B cell (primary cell): ENCODE results near the gene EIF1AD. TPM values are rescaled to one million over a fixed set of nuclear protein-coding genes. Genes with fewer than 3 reads are reported as not detected.
A peak's percentile ranks its signal among the peaks of the same experiment; 100 is the strongest.

Experiments
- ATAC-seq: fragments of 200-7000 bp; cut with Tn5 transposase; one replicate; pipeline ENCODE4 v1.10.0; 2021; ENCODE audit warnings: low read depth, mild to moderate bottlenecking, moderate number of reproducible peaks, moderate library complexity
- CTCF ChIA-PET: fragments of 350-600 bp; sonication (Branson Sonifier 250); formaldehyde crosslinking; loops from one replicate; lab custom pipeline; 2021; ENCODE audit warnings: antibody characterized with exemption, inconsistent platforms; lab: Charles Lee
- POLR2A ChIA-PET: fragments of 350-600 bp; sonication (Branson Sonifier 250); formaldehyde crosslinking; loops from one replicate; lab custom pipeline; 2021; ENCODE audit warnings: antibody characterized with exemption; lab: Charles Lee
- DNase-seq: peaks from one replicate; pipeline ENCODE4 v3.0.0; 2013
- H2AFZ ChIP-seq: 2 replicates; pipeline ENCODE4 v1.6.1; 2012; ENCODE audit warnings: mild to moderate bottlenecking, low read depth, low read length; ENCODE audit not compliant: insufficient read depth, poor library complexity, severe bottlenecking
- H3K27ac ChIP-seq, 2 donors: 1 replicate in 1 of 2; 2 replicates in 1 of 2; pipeline ENCODE4 v1.5.1; 2012 to 2013; ENCODE audit warnings: low read length in 2 of 2, mild to moderate bottlenecking in 2 of 2, moderate library complexity in 1 of 2
- H3K27me3 ChIP-seq, 4 experiments: fragments of 200-600 bp in 1 of 4; sonication (generic) in 1 of 4; replicated peaks in 1 of 4; 1 replicate in 2 of 4; 2 replicates in 2 of 4; pipeline versions ENCODE4 v1.6.1 to v1.7.0; 2013 to 2016; ENCODE audit warnings: low read length in 3 of 4, mild to moderate bottlenecking in 2 of 4, mixed read lengths in 1 of 4, moderate library complexity in 1 of 4; ENCODE audit not compliant: insufficient read depth in 4 of 4, control insufficient read depth in 3 of 4; ENCODE audit errors: control extremely low read depth in 1 of 4
- H3K36me3 ChIP-seq, 2 experiments: replicated peaks in 1 of 2; 1 replicate in 1 of 2; 2 replicates in 1 of 2; pipeline versions ENCODE4 v1.6.1 to v1.7.1; 2013; ENCODE audit warnings: low read length in 1 of 2; ENCODE audit not compliant: insufficient read depth in 2 of 2, control insufficient read depth in 1 of 2; ENCODE audit errors: control extremely low read depth in 1 of 2, extremely low read depth in 1 of 2
- H3K4me1 ChIP-seq, 2 donors: fragments of 200-600 bp in 1 of 2; sonication (generic) in 1 of 2; 1 replicate in 1 of 2; 2 replicates in 1 of 2; pipeline versions ENCODE4 v1.5.1 to v1.6.1; 2013 to 2017; ENCODE audit warnings: low read length in 2 of 2; ENCODE audit not compliant: control insufficient read depth in 2 of 2, insufficient read depth in 2 of 2
- H3K4me2 ChIP-seq: replicated peaks from 2 replicates; pipeline ENCODE3; 2012; ENCODE audit warnings: mild to moderate bottlenecking, low read depth, low read length; ENCODE audit not compliant: poor library complexity, severe bottlenecking
- H3K4me3 ChIP-seq, 5 experiments: fragments of 200-600 bp in 1 of 5; sonication (generic) in 1 of 5; 1 replicate in 3 of 5; 2 replicates in 2 of 5; pipeline versions ENCODE4 v1.5.1 to v1.7.0; 2011 to 2016; ENCODE audit warnings: low read length in 4 of 5, mild to moderate bottlenecking in 4 of 5, low read depth in 2 of 5, control low read depth in 1 of 5, moderate library complexity in 1 of 5; ENCODE audit not compliant: insufficient read depth in 1 of 5; ENCODE audit errors: control extremely low read depth in 1 of 5, extremely low read depth in 1 of 5
- H3K79me2 ChIP-seq: fragments of 200-600 bp; sonication (generic); one replicate; pipeline ENCODE4 v1.6.0; 2016; ENCODE audit warnings: low read length; ENCODE audit not compliant: control insufficient read depth, insufficient read depth
- H3K9ac ChIP-seq: fragments of 200-600 bp; sonication (generic); 2 replicates; pipeline ENCODE4 v1.6.1; 2017; ENCODE audit warnings: mild to moderate bottlenecking, low read length, moderate library complexity
- H3K9me3 ChIP-seq, 3 donors: one replicate each; pipeline versions ENCODE4 v1.6.1 to v1.7.1; 2013; ENCODE audit warnings: low read length in 2 of 3; ENCODE audit not compliant: control insufficient read depth in 2 of 3, insufficient read depth in 1 of 3; ENCODE audit errors: control extremely low read depth in 1 of 3
- H4K20me1 ChIP-seq: 2 replicates; pipeline ENCODE4 v1.6.0; 2012; ENCODE audit warnings: mild to moderate bottlenecking, low read length; ENCODE audit not compliant: insufficient read depth, control insufficient read depth, poor library complexity, severe bottlenecking
- H3K27ac Mint-ChIP-seq: one replicate; pipeline ENCODE4 v1.8.0; 2021; ENCODE audit warnings: mixed read lengths
- H3K27me3 Mint-ChIP-seq: one replicate; pipeline ENCODE4 v1.8.0; 2021; ENCODE audit warnings: mixed read lengths
- H3K4me1 Mint-ChIP-seq: one replicate; pipeline ENCODE4 v1.8.0; 2021; ENCODE audit warnings: mixed read lengths
- H3K4me3 Mint-ChIP-seq: one replicate; pipeline ENCODE4 v1.8.0; 2021; ENCODE audit warnings: mixed read lengths
- H3K9me3 Mint-ChIP-seq: one replicate; pipeline ENCODE4 v1.8.0; 2022; ENCODE audit warnings: mixed read lengths; ENCODE audit not compliant: insufficient read depth
- CTCF ChIP-seq: fragments of 200-600 bp; IDR thresholded peaks from one replicate; pipeline ENCODE4 v1.8.0; 2022; ENCODE audit warnings: antibody characterized with exemption, mild to moderate bottlenecking
- EZH2 ChIP-seq: IDR thresholded peaks from 2 replicates; pipeline ENCODE4 v1.6.1; 2012; ENCODE audit warnings: borderline replicate concordance, low read depth, mild to moderate bottlenecking, moderate library complexity, low read length; ENCODE audit not compliant: insufficient read depth, poor library complexity, severe bottlenecking
- WGBS: methylation state at CpG from one replicate; pipeline ENCODE4 v1.1.5; 2013; ENCODE audit warnings: missing lambda C conversion rate; ENCODE audit not compliant: insufficient coverage; 5-methylcytosine and 5-hydroxymethylcytosine counted together
- intact Hi-C: fragments of 100-400 bp; cut with micrococcal nuclease; formaldehyde crosslinking; loops from one replicate; pipeline ENCODE4 v1.10.0; 2022
- polyA plus RNA-seq: library from polyadenylated mRNA; depleted of rRNA; stranded (reverse); fragments of >200 nt; gene quantifications from 2 replicates; pipeline ENCODE4 v1.2.3, GENCODE V29; 2012
- total RNA-seq, 2 donors: library from RNA; stranded (reverse); fragments of 120-200 nt in 1 of 2; gene quantifications; 1 replicate in 1 of 2; 2 replicates in 1 of 2; pipeline versions ENCODE4 v1.2.3 to v1.2.4, GENCODE V29; 2013 to 2022

The EIF1AD gene
- total and polyA plus RNA-seq, 2 donors (not counting 1 experiment from before 2014, with no cell fraction given): 56.9 to 65.2 TPM

GRCh38 chr11:65988791-65989592, 13.0 kb downstream of the EIF1AD start:
- Histone ChIP-seq H3K4me1 (peaks cover 3 to 7% of the 10 kb centered on the region in 2 donors), H4K20me1 (no peaks in the 10 kb centered on the region), H3K27me3 (no peaks in the 10 kb centered on the region), H3K9me3 (no peaks in the 10 kb centered on the region), H3K9ac (no peak overlapping the region), H3K4me2 (no peak overlapping the region), H2AFZ (no peak overlapping the region), H3K27ac (no peak overlapping the region), H3K4me3 (no peak overlapping the region), H3K79me2 (peaks cover 11% of the 10 kb centered on the region), H3K36me3 (no peaks in the 10 kb centered on the region)
- Mint-ChIP-seq H3K4me1 (peaks cover 5% of the 10 kb centered on the region), H3K27ac (peak overlapping the region; percentile 84), H3K27me3 (no peaks in the 10 kb centered on the region), H3K4me3 (no peak overlapping the region), H3K9me3 (no peaks in the 10 kb centered on the region)
- POLR2A ChIA-PET: interaction anchor here (0.7 to 1.1 kb wide), 3 partner anchors 98 to 238 kb away, joined by 3 to 6 read pairs (median 4); no protein-coding TSS in a partner anchor
- 2% methylated on average over 6 of the region's 10 CpGs for WGBS
- DNase-seq: peak; percentile 96
- ATAC-seq: peak; percentile 99
- TF ChIP-seq CTCF (peak; percentile 99), EZH2 (no peak)
- CTCF ChIA-PET: interaction anchor here (0.6 to 11.9 kb wide), 16 partner anchors 10 to 364 kb away, joined by 3 to 144 read pairs (median 4); partner anchors contain the start of genes AP5B1, CCDC85B, FIBP and KAT5
- intact Hi-C loops: loop anchor here (1.0 to 2.0 kb wide), 11 partner anchors 13 to 374 kb away; partner anchors contain the start of genes AP5B1, BANF1, EIF1AD and FIBP

- no peak overlapping the region for H3K4me2 ChIP-seq
- ChIA-PET POLR2A (no interaction called here), CTCF (interaction anchor here (1.3 to 11.9 kb wide), 6 partner anchors 15 to 276 kb away, joined by 4 to 144 read pairs (median 18); partner anchors contain the start of genes AP5B1, CCDC85B, FIBP and KAT5)
- no peak overlapping the region for H3K27ac Mint-ChIP-seq
- peaks cover 5% of the 10 kb centered on the region for H3K4me1 Mint-ChIP-seq
- no peaks in the 10 kb centered on the region for H3K27me3 Mint-ChIP-seq
- H3K4me3 Mint-ChIP-seq: no peak overlapping the region
- no peak overlapping the region for H3K9ac ChIP-seq
- no peaks in the 10 kb centered on the region for H3K9me3 Mint-ChIP-seq
- no peaks in the 10 kb centered on the region for H4K20me1 ChIP-seq
- H3K27ac ChIP-seq: no peak overlapping the region
- no peaks in the 10 kb centered on the region for H3K36me3 ChIP-seq
- H3K9me3 ChIP-seq: no peaks in the 10 kb centered on the region
- peaks cover 3 to 7% of the 10 kb centered on the region in 2 donors for H3K4me1 ChIP-seq
- no peak overlapping the region for H3K4me3 ChIP-seq
- intact Hi-C loops: no loop called here
- no peaks in the 10 kb centered on the region for H3K27me3 ChIP-seq
- no peak overlapping the region for H2AFZ ChIP-seq
- H3K79me2 ChIP-seq: peaks cover 9% of the 10 kb centered on the region
- WGBS: 97% methylated on average over 8 of the region's 9 CpGs
- DNase-seq: no peak
- ATAC-seq: no peak
- TF ChIP-seq EZH2 (no peak), CTCF (no peak)
Measured at GRCh38 chr11:65987336-65987735, 14.6 kb downstream of the EIF1AD start.
